ENCODE measurements around the gene DIDO1.

The DIDO1 gene

GRCh38 chr20:62828051-62828450 is 98.3 kb downstream of the DIDO1 start:
- no peak for TF ChIP-seq POLR2AphosphoS5 (IDR thresholded peaks at IDR 0.05; ENCODE audit: low read depth, low read length)
- no peak for TF ChIP-seq TAF1 (IDR thresholded peaks at IDR 0.05; ENCODE audit: borderline replicate concordance, insufficient read depth, low read length)
- no peak for TF ChIP-seq FOXP2 (optimal IDR thresholded peaks at IDR 0.05; ENCODE audit: borderline replicate concordance, extremely low read depth, extremely low read length, insufficient read depth)
- TF ChIP-seq SIN3A (IDR thresholded peaks at IDR 0.05; ENCODE audit: borderline replicate concordance, insufficient read depth, low read length), result no peak
- TF ChIP-seq REST (IDR thresholded peaks at IDR 0.05; ENCODE audit: insufficient read depth in 1 of 2, low read depth in 2 of 2, low read length in 2 of 2), result no peak
